Aorta (tissue), 5 donors: ENCODE results near the gene DAP3. TPM values are rescaled to one million over a fixed set of nuclear protein-coding genes. Genes with fewer than 3 reads are reported as not detected.
A peak's percentile ranks its signal among the peaks of the same experiment; 100 is the strongest.
"Not testable (repeated sequence)": the region's sequence is repeated elsewhere in the genome, so short reads cannot be mapped to it uniquely, and the experiment has no call there.

Experiments used
- ATAC-seq: fragments of 200-7000 bp; cut with Tn5 transposase; one replicate; pipeline ENCODE4 v1.9.1; 2022; ENCODE audit warnings: moderate library complexity; ENCODE audit not compliant: low FRiP score
- DNase-seq, 2 donors: peaks; one replicate each; pipeline ENCODE4 v3.0.0-alpha.2; 2020
- H3K27ac ChIP-seq, 2 donors: one replicate each; pipeline ENCODE4 v1.5.1; 2013; ENCODE audit warnings: low read length in 2 of 2, mild to moderate bottlenecking in 2 of 2, moderate library complexity in 2 of 2, control low read depth in 1 of 2, inconsistent platforms in 1 of 2, low read depth in 1 of 2
- H3K27me3 ChIP-seq, 2 donors: one replicate each; pipeline ENCODE4 v1.6.1; 2013; ENCODE audit warnings: control low read depth in 1 of 2, low read length in 1 of 2, mild to moderate bottlenecking in 1 of 2, moderate library complexity in 1 of 2; ENCODE audit not compliant: insufficient read depth in 2 of 2, control insufficient read depth in 1 of 2
- H3K36me3 ChIP-seq, 2 donors: one replicate each; pipeline ENCODE4 v1.6.1; 2013; ENCODE audit warnings: control low read depth in 1 of 2, low read length in 1 of 2, mild to moderate bottlenecking in 1 of 2; ENCODE audit not compliant: insufficient read depth in 2 of 2, control insufficient read depth in 1 of 2
- H3K4me1 ChIP-seq, 2 donors: one replicate each; pipeline ENCODE4 v1.6.1; 2013; ENCODE audit warnings: low read length in 2 of 2, control low read depth in 1 of 2, mild to moderate bottlenecking in 1 of 2, moderate library complexity in 1 of 2; ENCODE audit not compliant: insufficient read depth in 2 of 2, control insufficient read depth in 1 of 2
- H3K4me3 ChIP-seq, 2 donors: one replicate each; pipeline ENCODE4 v1.5.1; 2013; ENCODE audit warnings: low read length in 2 of 2, control low read depth in 1 of 2, mild to moderate bottlenecking in 1 of 2
- H3K9me3 ChIP-seq: one replicate; pipeline ENCODE4 v1.6.1; 2013; ENCODE audit warnings: mild to moderate bottlenecking, low read length; ENCODE audit not compliant: control insufficient read depth
- WGBS, 2 donors: extraction: QIAGEN DNeasy Blood & Tissue Kit; methylation state at CpG; one replicate each; pipeline ENCODE4 v1.1.7; 2013; 5-methylcytosine and 5-hydroxymethylcytosine counted together
- intact Hi-C, 2 donors: fragments of 100-400 bp; cut with DNase I; formaldehyde crosslinking; loops; one replicate each; pipeline versions ENCODE4 v1.14.2 to v1.15.0; 2022
- polyA plus RNA-seq, 2 donors: library from polyadenylated mRNA; stranded (reverse); fragments of 200-250 nt; gene quantifications; one replicate each; pipeline ENCODE4 v1.2.3, GENCODE V29; 2013
- total RNA-seq, 2 donors: library from RNA; stranded (reverse); fragmentation: NEBNext Ultra II Directional; extraction: Animal tissue kit (Norgen Biotek cat#: 25700); gene quantifications; one replicate each; pipeline ENCODE4 v1.2.1, GENCODE V29; 2021
- donor health status: healthy with polysubstance abuse.
- donor health status: Bipolar disorder and iron deficiency.
- donor health status: DM: no; HTN: no; CAD: no.
- donor health status: DM: no; HTN: no; CAD: no.
- donor health status: DM: yes; HTN: yes; CAD: no.

DAP3 gene
- total and polyA plus RNA-seq, 4 donors = 56.1 to 76.7 (median 63.3) TPM

DNA sequence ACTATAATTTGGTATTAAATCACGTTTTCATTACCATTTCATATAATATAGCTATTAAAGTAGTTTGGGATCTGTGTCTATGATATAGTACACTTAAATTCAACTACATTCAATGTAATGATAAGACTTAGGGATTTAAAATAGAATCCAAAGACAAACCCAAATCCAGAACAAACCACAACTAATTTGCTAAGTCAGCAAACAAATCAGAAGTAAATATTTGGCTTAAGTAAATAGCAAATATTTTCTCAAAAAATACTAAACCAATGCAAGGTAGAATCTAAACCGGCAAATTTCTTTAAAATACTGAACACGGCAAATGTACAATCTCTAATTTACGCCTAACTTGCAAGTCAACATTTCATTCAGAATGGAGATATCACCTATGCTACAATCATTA, 17.1 kb upstream of the DAP3 start:
- H3K4me1 ChIP-seq = no peaks in the 10 kb centered on the region
- peaks cover 13 to 22% of the 10 kb centered on the region in 2 donors for H3K36me3 ChIP-seq
- WGBS, 2 donors = 76 to 84% methylated on average over 4 of the region's 4 CpGs
- intact Hi-C loops = no loop called here
- ATAC-seq = no peak
- DNase-seq = no peak
- H3K4me3 ChIP-seq = no peak overlapping the region
- no peaks in the 10 kb centered on the region for H3K27me3 ChIP-seq
- no peaks in the 10 kb centered on the region for H3K9me3 ChIP-seq
- H3K27ac ChIP-seq = no peak overlapping the region

DNA sequence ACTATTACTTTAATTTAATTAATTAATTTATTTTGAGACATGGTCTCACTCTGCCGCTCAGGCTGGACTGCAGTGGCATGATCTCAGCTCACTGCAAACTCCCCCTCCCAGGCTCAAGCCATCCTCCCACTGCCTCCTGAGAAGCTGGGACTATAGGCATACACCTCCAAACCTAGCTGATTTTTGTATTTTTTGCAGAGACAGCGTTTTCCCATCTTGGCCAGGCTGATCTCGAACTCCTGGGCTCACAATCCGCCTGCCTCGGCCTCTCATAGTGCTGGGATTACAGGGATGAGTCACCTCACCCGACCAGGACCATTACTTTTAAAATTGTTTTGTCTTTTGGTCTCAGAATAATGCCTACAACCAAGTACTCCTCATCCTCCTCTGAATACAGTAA, 15.9 kb upstream of the DAP3 start:
- intact Hi-C loops = no loop called here
- 85 to 92% methylated on average over 6 of the region's 6 CpGs for WGBS, 2 donors
- no peaks in the 10 kb centered on the region for H3K9me3 ChIP-seq
- no peak overlapping the region for H3K4me3 ChIP-seq
- no peak overlapping the region for H3K27ac ChIP-seq
- no peaks in the 10 kb centered on the region for H3K27me3 ChIP-seq
- H3K4me1 ChIP-seq = no peaks in the 10 kb centered on the region
- H3K36me3 ChIP-seq = peaks cover 11 to 17% of the 10 kb centered on the region in 2 donors
- DNase-seq (no peak), ATAC-seq (no peak)

DNA sequence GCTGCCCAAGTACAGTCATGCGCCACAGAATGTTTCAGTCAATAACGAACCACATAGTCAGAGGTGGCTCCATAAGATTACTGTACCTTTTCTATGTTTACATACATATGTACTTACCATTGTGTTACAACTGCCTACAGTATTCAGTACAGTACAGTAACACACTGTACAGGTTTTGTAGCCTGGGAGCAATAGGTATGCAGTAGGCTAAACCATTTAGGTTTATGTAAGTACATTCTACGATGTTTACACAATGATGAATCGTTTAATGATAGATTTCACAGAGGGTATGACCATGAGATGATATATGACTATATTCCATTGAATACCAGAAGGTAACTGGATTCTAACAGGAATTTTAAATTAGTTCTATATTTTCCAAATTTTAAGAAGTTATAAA, 10.9 kb upstream of the DAP3 start:
- H3K36me3 ChIP-seq = peaks cover 7 to 23% of the 10 kb centered on the region in 2 donors
- no peak overlapping the region for H3K27ac ChIP-seq
- 90 to 95% methylated on average over 4 of the region's 4 CpGs for WGBS, 2 donors
- no peaks in the 10 kb centered on the region for H3K9me3 ChIP-seq
- ATAC-seq = no peak
- H3K4me1 ChIP-seq = no peaks in the 10 kb centered on the region
- no peak overlapping the region for H3K4me3 ChIP-seq
- H3K27me3 ChIP-seq = no peaks in the 10 kb centered on the region
- intact Hi-C loops = no loop called here
- no peak for DNase-seq

DNA sequence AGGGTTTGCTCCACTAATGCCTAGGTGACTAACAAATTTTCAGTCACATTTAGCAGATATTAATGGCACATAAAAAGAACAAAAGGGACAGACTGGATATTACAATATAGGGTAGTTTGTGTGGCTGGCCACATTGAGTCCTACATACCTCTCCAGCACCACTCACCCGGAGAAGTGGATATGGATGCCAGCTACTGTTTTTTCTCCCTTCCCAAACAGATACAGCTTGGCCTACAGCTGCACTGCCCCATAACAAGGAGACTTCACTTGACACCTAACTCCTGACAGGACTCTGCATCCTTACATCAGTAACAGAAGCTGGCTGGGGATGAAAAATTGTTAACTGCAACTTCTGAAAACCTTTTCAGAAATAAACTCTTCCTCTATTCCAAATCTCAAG, 9.9 kb upstream of the DAP3 start:
- H3K36me3 ChIP-seq = peaks cover 7 to 17% of the 10 kb centered on the region in 2 donors
- WGBS, 2 donors = 64 to 94% methylated on average over 1 of the region's 1 CpG
- H3K4me1 ChIP-seq, H3K4me3 ChIP-seq, H3K9me3 ChIP-seq, H3K27me3 ChIP-seq, intact Hi-C loops, H3K27ac ChIP-seq, ATAC-seq, DNase-seq: not testable (repeated sequence)

DNA sequence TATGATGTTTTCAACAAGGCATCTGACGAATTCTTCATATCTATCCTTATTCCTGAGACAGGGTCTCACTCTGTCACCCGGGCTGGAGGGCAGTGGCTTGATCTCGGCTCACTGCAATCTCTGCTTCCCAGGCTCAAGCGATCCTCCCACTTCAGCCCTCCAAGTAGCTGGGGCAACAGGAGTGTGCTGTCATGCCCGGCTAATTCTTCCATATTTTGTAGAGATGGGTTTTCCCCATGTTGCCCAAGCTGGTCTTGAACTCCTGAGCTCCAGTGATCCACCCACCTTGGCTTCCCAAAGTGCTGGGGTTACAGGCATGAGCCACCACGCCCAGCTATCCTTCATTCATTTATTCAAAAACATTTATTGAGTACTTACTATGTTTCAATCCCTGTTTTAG, 8.4 kb upstream of the DAP3 start:
- no peak overlapping the region for H3K27ac ChIP-seq
- intact Hi-C loops = no loop called here
- ATAC-seq (no peak), DNase-seq (no peak)
- H3K9me3 ChIP-seq = no peaks in the 10 kb centered on the region
- 90% methylated on average over 6 of the region's 6 CpGs for WGBS, 2 donors
- H3K27me3 ChIP-seq = no peaks in the 10 kb centered on the region
- H3K36me3 ChIP-seq = peaks cover 5 to 10% of the 10 kb centered on the region in 2 donors
- H3K4me3 ChIP-seq = no peak overlapping the region
- H3K4me1 ChIP-seq = no peaks in the 10 kb centered on the region

DNA sequence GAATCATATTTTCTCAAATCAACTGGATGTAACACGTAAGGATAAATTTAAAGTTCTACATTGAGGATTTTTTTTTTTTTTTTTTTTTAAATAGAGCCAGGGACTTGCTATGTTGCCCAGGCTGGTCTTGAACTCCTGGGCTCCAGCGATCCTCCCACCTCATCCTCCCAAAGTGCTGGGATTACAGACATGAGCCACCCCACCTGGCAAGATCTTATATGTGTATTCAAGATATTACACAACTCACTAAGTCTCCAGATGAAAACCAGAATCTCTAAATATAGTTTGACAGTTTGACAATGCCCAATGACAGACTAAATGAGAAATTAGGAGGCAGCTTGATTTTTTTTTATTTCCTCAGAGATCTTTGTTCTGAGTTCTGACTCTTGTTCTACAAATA, 7.1 kb upstream of the DAP3 start:
- Histone ChIP-seq H3K4me1 (no peaks in the 10 kb centered on the region), H3K9me3 (no peaks in the 10 kb centered on the region), H3K4me3 (no peak overlapping the region), H3K27ac (no peak overlapping the region), H3K36me3 (peaks cover 2 to 6% of the 10 kb centered on the region in 2 donors), H3K27me3 (no peaks in the 10 kb centered on the region)
- no peak for DNase-seq
- WGBS, 2 donors = 80 to 85% methylated on average over 2 of the region's 2 CpGs
- ATAC-seq = no peak
- intact Hi-C loops = no loop called here

DNA sequence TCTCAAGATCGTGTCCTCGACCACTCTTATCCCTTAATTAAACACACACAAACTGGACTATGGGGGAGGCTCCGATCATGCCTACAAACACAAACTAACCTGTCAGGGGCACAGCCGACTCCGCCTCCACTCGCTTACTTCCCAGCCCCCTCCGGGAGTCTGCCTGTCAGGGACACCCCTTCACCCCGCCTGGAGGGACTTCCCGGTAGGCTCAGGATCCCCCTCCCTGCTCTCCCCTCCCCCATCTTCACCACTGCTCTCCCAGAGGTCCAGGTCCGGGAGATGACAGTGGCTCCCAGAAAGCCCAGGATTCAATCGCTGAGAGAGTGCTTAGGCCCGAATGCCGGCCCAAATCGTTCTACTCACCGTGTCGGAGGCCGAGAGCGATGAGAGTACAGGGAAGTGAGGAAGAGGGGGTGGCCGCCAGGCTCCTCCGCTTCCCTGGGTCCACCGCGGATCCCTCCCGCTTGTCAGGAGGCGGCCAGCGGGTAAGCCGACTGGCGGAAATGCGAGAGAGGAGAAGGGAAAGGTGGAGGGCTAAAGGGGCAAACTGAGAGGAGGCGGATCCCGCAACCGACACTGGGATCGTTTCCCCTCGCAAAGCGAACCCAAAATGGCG, 1.1 kb upstream of the DAP3 start:
- DNase-seq = peak in 1 of 2 donors; percentile 86
- not testable (repeated sequence) for H3K4me1 ChIP-seq
- peak overlapping the region; percentile 56 to 67 for H3K4me3 ChIP-seq

DNA sequence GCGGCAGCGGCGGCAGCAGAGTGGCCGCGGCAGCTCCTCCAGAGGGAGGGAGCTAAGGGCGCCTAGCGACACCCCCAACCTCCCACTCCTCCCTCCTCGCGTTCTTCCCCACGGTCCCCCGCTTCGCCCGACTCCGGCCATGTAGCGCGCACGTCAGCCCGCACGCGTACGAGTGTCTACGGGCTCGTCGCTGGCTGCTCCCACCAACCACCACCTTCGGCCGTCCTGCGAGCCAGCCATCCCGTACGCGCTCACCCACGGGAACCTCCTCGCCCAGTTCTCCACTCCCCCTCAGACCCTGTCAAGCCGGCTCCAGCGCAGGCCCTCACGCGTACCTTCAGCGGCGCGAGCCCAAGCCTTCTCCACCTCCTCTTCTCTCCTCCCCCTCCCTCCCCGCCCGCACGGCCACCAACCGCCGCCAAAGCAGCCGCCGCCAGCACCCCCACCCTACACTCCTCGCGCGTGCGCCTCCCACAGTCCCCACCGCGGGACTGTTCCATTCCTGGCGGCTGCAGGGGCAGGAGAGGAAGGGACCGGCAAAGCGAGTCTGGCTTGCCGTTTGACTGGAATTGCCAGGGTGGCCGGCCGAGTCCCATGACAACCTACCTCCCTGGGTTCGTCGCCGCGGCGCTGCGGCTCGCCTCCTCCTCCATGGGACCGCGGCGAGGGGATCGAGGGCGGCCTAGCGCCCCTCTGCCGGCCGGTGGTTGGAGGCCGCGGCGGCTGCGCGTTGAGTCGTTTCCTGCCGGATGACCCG, 389 bp upstream of the DAP3 start, which contains the start of gene YY1AP1:
Gene YY1AP1 (minus strand): TSS at position 451 of the 757 bp plus-strand sequence. CDS start 8,338 bp downstream, outside the sequence.
- peak; percentile 98 for ATAC-seq
- H3K4me3 ChIP-seq = peak within 1 kb of the TSS; percentile 56 to 67
- H3K27me3 ChIP-seq = no peaks in the 10 kb centered on the region
- peak within 1 kb of the TSS; percentile 59 to 90 for H3K27ac ChIP-seq
- H3K4me1 ChIP-seq = peaks cover 0 to 3% of the 10 kb centered on the region in 2 donors
- intact Hi-C loops = no loop called here
- peak; percentile 95 to 98 for DNase-seq
- no peaks in the 10 kb centered on the region for H3K9me3 ChIP-seq
- H3K36me3 ChIP-seq = no peaks in the 10 kb centered on the region
- WGBS, 2 donors = 0% methylated on average over 79 to 81 of the region's 81 CpGs

More for the DNA sequence above, 1.1 kb upstream of the DAP3 start:
- peak; percentile 59 for ATAC-seq
- H3K27me3 ChIP-seq, H3K36me3 ChIP-seq, intact Hi-C loops, H3K9me3 ChIP-seq: not testable (repeated sequence)
- H3K27ac ChIP-seq = peak overlapping the region in 1 of 2 donors; percentile 89
- WGBS, 2 donors = 0 to 1% methylated on average over 24 to 28 of the region's 35 CpGs
